GM13976 (cell line): ENCODE data around the gene LRRC43.

Source experiments
- DNase-seq: peaks from one replicate; pipeline ENCODE4 v3.0.0; 2012; ENCODE audit warnings: low spot score
- in situ Hi-C: fragments of 300-500 bp; cut with MboI; formaldehyde crosslinking; loops from one replicate; pipeline ENCODE4 v1.12.0; 2022; ENCODE audit warnings: low sequenced_read_pairs, mixed read lengths, inconsistent platforms; ENCODE audit not compliant: unreplicated experiment
- TF ChIP-seq, protein P1 (sequence below): IDR thresholded peaks from 2 replicates; pipeline ENCODE4 v1.5.1; 2012; ENCODE audit warnings: borderline replicate concordance, mild to moderate bottlenecking; ENCODE audit not compliant: insufficient read depth; ENCODE audit errors: extremely low read depth, missing control alignments, control extremely low read depth

Gene LRRC43, protein sequence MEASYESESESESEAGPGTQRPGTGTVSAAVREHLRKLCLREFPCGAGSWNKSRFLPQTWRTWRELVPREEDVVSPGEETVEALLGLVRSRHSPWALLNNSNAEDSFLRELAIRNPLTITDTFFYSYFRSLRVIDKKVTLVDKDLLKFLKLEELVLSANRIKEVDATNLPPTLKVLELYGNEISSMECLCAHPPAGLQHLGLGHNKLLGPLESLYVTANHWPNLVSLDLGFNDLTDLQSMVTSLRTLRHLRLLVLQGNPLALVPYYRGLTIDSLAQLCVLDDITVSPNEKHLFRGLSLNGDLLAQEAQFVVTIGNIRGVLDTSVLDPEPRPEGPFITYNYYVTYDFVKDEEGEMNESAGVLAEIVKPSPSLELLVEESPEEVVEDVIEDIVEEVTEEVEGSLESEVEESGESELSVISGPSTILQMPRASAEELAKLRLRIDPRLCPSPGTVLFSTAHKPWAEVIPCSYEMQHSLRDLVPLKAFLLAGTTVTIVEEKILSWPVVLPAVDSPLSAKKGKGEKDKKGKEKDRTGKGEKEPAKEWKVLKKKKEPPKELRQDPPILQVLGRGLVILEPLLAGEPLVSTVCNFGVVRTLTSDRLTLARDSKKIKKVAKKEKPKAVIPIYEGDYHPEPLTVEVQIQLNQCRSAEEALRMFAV

DNA sequence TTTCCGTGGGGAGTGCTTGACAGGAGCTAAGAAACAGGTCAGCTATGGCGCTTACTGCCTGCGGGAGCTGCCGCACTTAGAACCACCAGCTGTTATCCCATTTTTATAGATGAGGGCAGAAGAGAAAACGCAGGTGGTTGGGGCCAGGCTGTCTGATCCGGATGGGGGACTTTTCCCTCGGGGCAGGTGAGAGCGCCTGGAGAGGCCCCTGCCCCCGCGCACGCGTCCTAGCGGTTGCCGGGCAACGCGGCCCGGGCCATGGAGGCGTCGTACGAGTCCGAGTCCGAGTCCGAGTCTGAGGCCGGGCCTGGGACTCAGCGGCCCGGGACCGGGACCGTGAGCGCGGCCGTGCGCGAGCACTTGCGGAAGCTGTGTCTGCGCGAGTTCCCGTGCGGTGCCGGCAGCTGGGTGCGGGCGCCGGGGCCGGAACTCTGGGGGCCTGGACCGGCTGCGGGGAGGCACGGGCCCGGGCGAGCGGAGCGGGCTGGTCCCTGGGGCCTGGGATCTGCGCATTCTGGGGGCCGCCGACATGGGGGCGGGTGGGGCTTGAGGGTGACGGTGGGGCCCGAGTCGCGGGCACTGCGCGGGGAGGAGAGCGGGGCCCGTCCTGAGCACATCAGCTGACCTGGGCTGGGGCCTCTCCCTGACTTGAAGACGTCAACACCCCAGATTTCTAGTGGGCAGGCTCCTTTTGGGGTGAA, at the start of gene LRRC43:
LRRC43 (plus strand) TSS at position 237 of the 701 bp plus-strand sequence; CDS start at position 259, 22 bp downstream.
- TF ChIP-seq, protein P1, sequence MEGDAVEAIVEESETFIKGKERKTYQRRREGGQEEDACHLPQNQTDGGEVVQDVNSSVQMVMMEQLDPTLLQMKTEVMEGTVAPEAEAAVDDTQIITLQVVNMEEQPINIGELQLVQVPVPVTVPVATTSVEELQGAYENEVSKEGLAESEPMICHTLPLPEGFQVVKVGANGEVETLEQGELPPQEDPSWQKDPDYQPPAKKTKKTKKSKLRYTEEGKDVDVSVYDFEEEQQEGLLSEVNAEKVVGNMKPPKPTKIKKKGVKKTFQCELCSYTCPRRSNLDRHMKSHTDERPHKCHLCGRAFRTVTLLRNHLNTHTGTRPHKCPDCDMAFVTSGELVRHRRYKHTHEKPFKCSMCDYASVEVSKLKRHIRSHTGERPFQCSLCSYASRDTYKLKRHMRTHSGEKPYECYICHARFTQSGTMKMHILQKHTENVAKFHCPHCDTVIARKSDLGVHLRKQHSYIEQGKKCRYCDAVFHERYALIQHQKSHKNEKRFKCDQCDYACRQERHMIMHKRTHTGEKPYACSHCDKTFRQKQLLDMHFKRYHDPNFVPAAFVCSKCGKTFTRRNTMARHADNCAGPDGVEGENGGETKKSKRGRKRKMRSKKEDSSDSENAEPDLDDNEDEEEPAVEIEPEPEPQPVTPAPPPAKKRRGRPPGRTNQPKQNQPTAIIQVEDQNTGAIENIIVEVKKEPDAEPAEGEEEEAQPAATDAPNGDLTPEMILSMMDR, result no peak
- in situ Hi-C loops, result no loop called here
- peak; percentile 76 for DNase-seq

DNA sequence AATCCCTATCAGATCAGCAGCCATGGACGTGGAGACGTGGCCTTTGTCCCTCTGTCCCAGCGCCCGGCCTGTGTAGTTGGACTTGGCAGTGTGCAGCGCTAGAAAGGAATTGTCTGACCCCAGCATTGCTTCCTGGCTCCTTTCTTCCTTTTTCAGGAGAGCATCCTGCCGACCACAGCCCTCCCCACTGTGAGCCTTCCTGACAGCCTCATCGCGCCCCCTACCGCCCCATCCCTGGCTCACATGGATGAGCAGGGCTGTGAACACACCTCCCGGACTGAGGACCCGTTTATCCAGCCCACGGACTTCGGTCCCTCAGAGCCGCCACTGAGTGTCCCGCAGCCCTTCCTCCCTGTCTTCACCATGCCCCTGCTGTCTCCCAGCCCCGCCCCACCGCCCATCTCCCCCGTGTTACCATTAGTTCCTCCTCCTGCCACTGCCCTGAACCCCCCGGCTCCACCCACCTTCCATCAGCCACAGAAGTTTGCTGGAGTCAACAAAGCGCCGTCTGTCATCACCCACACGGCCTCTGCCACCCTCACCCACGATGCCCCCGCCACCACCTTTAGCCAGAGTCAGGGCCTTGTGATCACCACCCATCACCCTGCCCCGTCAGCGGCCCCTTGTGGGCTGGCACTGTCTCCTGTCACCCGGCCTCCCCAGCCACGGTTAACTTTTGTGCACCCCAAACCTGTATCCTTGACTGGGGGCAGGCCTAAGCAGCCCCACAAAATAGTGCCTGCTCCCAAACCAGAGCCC, 49.6 kb upstream of the LRRC43 start:
- in situ Hi-C loops, result no loop called here

DNA sequence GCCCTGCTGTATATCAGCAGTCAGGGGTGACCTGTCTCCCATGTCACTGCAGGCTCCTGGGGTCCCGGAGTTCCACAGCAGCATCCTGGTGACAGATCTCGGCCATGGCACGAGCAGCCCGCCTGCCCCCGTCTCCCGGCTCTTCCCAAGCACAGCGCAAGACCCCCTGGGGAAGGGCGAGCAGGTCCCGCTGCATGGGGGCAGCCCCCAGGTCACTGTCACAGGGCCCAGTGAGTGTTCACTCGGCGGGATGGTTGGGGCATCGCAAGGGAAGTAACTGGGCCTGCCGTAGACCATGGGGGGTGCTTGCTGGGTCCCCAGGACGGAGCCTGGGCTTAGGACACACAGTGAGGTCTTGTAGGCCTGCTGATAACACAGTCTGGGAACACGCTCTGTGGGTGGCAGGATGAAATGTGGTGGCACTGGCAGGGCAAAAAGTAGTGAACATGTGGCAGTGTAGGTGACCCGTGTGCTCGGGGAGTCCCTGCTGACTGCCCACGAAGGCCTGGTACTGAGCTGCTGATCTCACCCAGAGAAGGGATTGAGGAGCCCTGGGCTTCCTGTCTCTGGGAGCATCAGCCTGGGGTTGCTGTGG, 47.4 kb upstream of the LRRC43 start:
- TF ChIP-seq, protein P1, result no peak
- in situ Hi-C loops, result no loop called here
- no peak for DNase-seq

More for the DNA sequence above, 49.6 kb upstream of the LRRC43 start:
- no peak for DNase-seq
- TF ChIP-seq, protein P1, result no peak

DNA sequence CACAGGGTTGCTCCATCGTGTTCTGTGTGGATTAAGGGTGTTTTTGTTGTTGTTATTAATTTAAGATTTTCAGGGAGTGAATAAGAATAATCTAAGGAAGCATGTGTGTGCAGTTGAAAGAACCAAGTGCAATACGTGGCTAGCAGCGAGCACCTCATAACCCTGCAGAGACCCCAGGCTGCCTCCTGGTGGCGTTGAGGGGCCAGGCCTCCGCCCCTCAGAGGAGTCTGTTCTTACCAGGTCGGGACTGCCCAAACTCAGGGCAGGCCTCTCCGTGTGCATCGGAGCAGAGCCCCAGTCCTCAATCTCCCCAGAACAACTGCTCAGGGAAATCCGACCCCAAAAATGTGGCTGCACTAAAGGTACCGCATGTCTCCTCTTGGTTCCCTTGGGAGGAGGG, 45.7 kb upstream of the LRRC43 start:
- TF ChIP-seq, protein P1, result no peak

DNA sequence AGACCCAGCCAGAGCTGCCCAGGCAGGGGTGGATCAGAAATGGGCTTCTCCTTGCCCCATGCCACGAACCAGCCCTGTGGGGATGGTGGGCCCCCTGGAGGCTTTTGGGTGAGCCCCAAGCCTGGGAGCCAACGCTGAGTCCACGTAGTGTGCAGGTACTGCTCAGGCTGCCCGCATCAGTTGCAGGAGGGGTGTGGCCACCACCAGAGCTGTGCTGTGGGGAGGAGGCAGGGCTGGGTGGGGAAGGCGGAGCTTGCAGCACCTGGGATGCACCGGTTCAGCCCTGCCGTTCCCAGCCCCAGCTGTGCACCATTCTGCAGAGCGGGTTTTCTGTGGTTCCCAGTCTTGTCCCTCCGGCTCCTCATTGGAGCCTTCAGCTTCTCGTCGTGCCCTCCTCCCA, 45.2 kb upstream of the LRRC43 start:
- DNase-seq, result no peak
- in situ Hi-C loops, result no loop called here
- TF ChIP-seq, protein P1, result no peak

More for the DNA sequence above, 45.7 kb upstream of the LRRC43 start:
- no peak for DNase-seq
- in situ Hi-C loops, result no loop called here
